ENCODE measurements around the gene COL5A1.

COL5A1 gene

GRCh38 chr9:134890155-134890495, 248.5 kb downstream of the COL5A1 start:
- DNase-seq (ENCODE audit: low read depth, low spot score), result no peak

DNA sequence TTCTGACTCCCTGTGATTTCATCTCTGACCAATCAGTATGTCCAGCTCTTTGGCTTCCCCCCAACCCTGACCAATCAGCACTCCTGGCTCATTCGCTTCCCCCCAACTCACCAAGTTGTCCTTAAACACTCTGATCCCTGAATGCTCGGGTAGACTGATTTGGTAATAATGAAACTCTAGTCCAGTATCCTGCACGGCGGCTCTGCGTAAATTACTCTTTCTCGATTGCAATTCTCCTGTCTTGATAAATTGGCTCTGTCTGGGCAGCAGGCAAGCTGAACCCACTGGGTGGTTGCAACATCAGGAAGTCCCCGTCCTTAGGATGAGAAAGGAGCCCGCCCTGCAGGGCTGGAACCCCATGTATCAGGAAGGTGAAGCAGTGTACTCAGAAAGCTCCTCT, 249.4 kb downstream of the COL5A1 start:
- no peak for DNase-seq (ENCODE audit: low read depth, low spot score)

- DNase-seq (ENCODE audit: low read depth, low spot score), result no peak
These were observed 250.1 kb downstream of the COL5A1 start for GRCh38 chr9:134891713-134892112.

GRCh38 chr9:134892221-134892620, 250.6 kb downstream of the COL5A1 start:
- DNase-seq (ENCODE audit: low read depth, low spot score), result no peak

DNA sequence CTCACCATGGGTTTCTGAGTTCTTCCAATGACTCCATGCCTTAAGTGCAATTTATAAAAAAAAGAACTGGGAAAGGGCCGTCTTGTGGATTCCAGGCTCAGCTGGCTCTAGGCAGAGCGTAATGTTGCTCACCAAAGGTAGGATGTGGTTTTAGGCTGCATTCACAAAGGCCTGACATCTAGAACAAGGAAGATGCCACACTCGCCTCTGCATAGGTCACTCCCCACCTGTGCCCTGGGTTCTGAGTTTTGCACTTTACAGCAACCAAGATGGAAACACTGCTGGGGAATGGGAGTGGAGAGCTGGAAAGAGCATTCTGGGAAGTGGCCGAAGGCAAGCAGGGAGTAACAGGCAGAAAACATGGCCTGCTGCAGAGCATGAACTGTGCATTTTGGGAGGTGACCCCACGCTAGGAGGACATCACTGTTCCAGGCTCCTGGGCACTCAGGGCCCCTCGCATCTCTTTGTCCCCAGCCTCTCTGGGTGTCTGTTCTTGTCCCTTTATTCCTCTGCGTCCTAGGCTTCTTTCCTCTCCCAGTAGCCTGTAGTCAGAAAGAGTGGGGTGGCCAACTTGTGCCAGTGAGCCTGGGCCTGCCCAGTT, 251.3 kb downstream of the COL5A1 start:
- no peak for DNase-seq (ENCODE audit: low read depth, low spot score)

All from smooth muscle cell of the brain vasculature (primary cell).